Neural crest cell (in vitro differentiated cells): Measurements from ENCODE around the gene KRTAP1-5. TPM values are rescaled to one million over a fixed set of nuclear protein-coding genes. Genes with fewer than 3 reads are reported as not detected.

Source experiments
- DNase-seq: peaks from one replicate; pipeline ENCODE4 v3.0.0; 2021; ENCODE audit warnings: low read depth, mixed read lengths, low spot score
- H3K27ac Mint-ChIP-seq: one replicate; pipeline ENCODE4 v1.8.0; 2021; ENCODE audit warnings: mild to moderate bottlenecking, mixed read lengths; ENCODE audit not compliant: unreplicated experiment
- H3K27me3 Mint-ChIP-seq: 2 replicates; pipeline ENCODE4 v1.8.0; 2021; ENCODE audit warnings: low read depth, mild to moderate bottlenecking, mixed read lengths
- H3K36me3 Mint-ChIP-seq: 2 replicates; pipeline ENCODE4 v1.8.0; 2021; ENCODE audit warnings: low read depth, mild to moderate bottlenecking, mixed read lengths
- H3K4me1 Mint-ChIP-seq: 2 replicates; pipeline ENCODE4 v1.8.0; 2021; ENCODE audit warnings: mixed read lengths
- H3K4me3 Mint-ChIP-seq: one replicate; pipeline ENCODE4 v1.8.0; 2021; ENCODE audit warnings: mild to moderate bottlenecking, mixed read lengths
- H3K9me3 Mint-ChIP-seq: 2 replicates; pipeline ENCODE4 v1.8.0; 2021; ENCODE audit warnings: mixed read lengths
- total RNA-seq: library from RNA; stranded (reverse); gene quantifications from 2 replicates; pipeline ENCODE4 v1.2.1, GENCODE V29; 2021
- TF ChIP-seq, protein P1 (sequence below): fragments of 200-600 bp; sonication (generic); conservative IDR thresholded peaks from 2 replicates; pipeline ENCODE4 v1.5.0; 2021; ENCODE audit warnings: antibody characterized with exemption, mild to moderate bottlenecking

The KRTAP1-5 gene
- total RNA-seq, 1 donor from 2014 or later: not detected

DNA sequence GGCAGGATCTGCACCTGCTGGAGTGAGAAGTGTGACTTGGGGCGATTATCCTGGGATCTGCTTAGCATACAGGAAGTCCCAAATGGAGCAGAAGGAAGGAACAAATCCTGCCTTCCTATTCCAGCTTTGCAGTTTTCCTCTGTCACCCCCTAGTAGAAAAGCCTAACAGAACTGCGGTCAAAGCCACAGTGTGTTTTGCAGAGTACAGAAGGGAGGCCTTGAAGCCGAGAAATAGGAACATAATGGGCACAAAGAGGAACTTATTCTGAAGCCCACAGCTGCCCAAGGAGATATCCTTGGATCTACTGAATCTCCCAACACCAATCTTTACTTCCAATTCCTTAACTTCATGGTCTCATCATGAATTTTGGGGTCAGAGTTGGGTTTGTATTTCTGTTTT is 8.5 kb downstream of the KRTAP1-5 start:
- Mint-ChIP-seq H3K4me3 (no peak overlapping the region), H3K36me3 (no peaks in the 10 kb centered on the region), H3K9me3 (peaks cover 6% of the 10 kb centered on the region), H3K27me3 (no peaks in the 10 kb centered on the region), H3K4me1 (peaks cover 5% of the 10 kb centered on the region), H3K27ac (no peak overlapping the region)
- TF ChIP-seq, protein P1, sequence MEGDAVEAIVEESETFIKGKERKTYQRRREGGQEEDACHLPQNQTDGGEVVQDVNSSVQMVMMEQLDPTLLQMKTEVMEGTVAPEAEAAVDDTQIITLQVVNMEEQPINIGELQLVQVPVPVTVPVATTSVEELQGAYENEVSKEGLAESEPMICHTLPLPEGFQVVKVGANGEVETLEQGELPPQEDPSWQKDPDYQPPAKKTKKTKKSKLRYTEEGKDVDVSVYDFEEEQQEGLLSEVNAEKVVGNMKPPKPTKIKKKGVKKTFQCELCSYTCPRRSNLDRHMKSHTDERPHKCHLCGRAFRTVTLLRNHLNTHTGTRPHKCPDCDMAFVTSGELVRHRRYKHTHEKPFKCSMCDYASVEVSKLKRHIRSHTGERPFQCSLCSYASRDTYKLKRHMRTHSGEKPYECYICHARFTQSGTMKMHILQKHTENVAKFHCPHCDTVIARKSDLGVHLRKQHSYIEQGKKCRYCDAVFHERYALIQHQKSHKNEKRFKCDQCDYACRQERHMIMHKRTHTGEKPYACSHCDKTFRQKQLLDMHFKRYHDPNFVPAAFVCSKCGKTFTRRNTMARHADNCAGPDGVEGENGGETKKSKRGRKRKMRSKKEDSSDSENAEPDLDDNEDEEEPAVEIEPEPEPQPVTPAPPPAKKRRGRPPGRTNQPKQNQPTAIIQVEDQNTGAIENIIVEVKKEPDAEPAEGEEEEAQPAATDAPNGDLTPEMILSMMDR: no peak
- DNase-seq: no peak

DNA sequence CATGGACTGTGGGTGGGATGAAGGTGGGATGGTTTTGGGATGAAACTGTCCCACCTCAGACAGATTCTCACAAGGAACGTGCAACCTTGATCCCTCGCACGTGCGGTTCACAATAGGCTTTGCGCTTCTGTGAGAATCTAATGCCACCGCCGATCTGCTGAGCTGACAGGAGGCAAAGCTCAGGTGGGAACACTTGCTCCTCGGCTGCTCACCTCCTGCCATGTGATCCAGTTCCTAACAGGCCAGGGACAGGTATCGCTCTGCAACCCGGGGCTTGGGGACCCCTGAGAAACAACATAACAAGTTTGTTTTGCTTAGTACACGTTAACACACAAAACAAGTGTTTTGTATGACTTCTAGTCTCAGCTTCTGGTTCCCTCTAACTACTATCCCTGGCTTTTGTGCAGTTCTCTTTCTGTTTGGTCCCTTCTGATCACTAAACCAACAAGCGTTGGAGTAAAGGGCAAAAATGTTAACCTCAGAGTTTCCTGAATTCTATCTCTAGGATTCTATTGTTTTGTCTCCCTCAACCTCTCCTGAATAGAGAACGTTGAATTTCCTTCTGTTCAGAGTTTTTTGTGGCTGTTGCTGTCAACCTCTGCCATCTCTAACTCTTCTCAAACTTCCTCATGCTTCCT is 10.3 kb downstream of the KRTAP1-5 start:
- H3K27me3 Mint-ChIP-seq: no peaks in the 10 kb centered on the region
- TF ChIP-seq, protein P1: no peak
- peaks cover 2% of the 10 kb centered on the region for H3K9me3 Mint-ChIP-seq
- H3K4me3 Mint-ChIP-seq: no peak overlapping the region
- no peaks in the 10 kb centered on the region for H3K36me3 Mint-ChIP-seq
- H3K27ac Mint-ChIP-seq: no peak overlapping the region
- DNase-seq: no peak
- H3K4me1 Mint-ChIP-seq: peaks cover 5% of the 10 kb centered on the region

DNA sequence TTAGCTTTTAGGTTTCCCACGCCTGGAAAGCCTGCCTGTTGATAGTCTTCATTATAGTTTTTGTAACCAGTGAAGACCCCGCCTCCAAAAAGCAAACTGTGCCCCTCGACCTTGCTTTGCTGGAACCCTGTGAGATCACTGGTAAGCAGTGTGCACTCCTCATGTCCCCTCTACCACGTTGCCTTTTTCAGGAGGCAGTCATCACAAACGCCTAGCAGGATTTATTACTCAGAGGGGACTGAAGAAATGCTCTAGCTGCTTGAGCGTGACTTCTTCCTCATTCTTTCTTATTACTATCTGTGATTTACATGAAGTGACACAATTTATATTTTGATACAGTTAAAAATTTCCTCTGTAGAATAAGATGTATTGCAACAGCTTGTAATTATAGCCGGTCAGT is 11.6 kb downstream of the KRTAP1-5 start:
- no peak for DNase-seq
- TF ChIP-seq, protein P1: no peak
- Mint-ChIP-seq H3K27ac (no peak overlapping the region), H3K4me1 (peaks cover 5% of the 10 kb centered on the region), H3K9me3 (no peaks in the 10 kb centered on the region), H3K27me3 (no peaks in the 10 kb centered on the region), H3K4me3 (no peak overlapping the region), H3K36me3 (no peaks in the 10 kb centered on the region)

DNA sequence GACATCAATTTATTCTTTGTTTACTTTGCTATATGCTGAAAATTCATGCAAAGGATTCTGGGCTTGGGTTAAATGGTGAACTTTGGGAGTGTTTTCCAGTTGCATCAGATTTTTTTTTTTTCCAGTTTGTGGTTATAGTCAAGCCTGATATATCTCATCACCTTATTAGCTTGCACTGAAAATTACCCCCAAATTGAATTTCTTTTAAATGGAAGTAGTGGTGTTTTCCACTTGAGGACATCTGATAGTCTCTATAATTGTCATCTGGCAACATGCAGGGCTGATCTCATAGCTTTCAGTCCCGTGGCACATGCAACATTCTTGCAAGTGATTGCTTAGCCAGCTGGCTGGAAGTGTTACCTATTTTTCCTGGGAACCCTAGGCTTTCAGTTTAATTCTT is 13.4 kb downstream of the KRTAP1-5 start:
- TF ChIP-seq, protein P1: no peak
- DNase-seq: no peak
- Mint-ChIP-seq H3K27ac (no peak overlapping the region), H3K4me3 (no peak overlapping the region), H3K9me3 (no peaks in the 10 kb centered on the region), H3K4me1 (peaks cover 5% of the 10 kb centered on the region), H3K36me3 (no peaks in the 10 kb centered on the region), H3K27me3 (no peaks in the 10 kb centered on the region)

DNA sequence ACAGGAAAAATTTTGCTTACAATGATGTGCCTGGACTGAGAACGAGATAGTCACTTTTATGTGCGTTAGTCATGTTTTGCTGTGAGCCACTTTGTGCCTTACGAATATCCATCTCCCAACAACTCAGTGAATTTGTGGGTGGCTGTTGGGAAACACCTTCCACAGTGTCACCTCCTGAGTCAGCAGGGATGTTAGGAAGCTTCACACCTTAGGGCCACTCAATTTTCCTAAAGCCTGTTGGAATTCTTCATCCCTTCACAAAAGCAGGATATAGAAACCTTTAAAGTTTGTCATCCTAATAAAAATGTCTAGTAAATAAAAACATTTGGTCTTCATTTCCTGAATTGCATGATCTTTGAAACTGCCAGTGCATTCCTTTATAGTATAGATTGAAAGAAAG is 13.8 kb downstream of the KRTAP1-5 start:
- Mint-ChIP-seq H3K27me3 (no peaks in the 10 kb centered on the region), H3K9me3 (no peaks in the 10 kb centered on the region), H3K27ac (no peak overlapping the region), H3K4me3 (no peak overlapping the region), H3K36me3 (no peaks in the 10 kb centered on the region), H3K4me1 (peaks cover 5% of the 10 kb centered on the region)
- TF ChIP-seq, protein P1: no peak
- no peak for DNase-seq
